RPMI8226 (cell line): Measurements from ENCODE around the gene C1R.
"Not testable (repeated sequence)": the region's sequence is repeated elsewhere in the genome, so short reads cannot be mapped to it uniquely, and the experiment has no call there.

ENCODE experiments used
- DNase-seq: peaks from one replicate; pipeline ENCODE4 v3.0.0-alpha.2; 2015

Gene C1R

DNA sequence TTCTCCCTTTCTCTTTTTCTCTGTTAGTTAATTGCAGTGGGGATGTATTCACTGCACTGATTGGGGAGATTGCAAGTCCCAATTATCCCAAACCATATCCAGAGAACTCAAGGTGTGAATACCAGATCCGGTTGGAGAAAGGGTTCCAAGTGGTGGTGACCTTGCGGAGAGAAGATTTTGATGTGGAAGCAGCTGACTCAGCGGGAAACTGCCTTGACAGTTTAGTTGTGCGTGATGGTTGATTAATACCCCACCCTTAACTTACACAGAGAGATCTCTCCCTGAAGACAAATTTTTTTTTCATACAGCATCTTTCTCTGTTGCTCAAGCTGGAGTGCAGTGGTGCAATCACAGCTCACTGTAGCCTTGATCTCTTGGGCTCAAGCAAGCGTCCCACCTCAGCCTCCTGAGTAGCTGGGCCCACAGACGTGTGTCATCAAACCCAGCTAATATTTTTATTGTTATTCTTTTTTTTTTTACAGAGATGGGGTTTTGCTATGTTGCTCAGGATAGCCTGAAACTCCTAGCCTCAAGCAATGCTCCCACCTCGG is 27.1 kb downstream of the C1R start:
- DNase-seq, result no peak

DNA sequence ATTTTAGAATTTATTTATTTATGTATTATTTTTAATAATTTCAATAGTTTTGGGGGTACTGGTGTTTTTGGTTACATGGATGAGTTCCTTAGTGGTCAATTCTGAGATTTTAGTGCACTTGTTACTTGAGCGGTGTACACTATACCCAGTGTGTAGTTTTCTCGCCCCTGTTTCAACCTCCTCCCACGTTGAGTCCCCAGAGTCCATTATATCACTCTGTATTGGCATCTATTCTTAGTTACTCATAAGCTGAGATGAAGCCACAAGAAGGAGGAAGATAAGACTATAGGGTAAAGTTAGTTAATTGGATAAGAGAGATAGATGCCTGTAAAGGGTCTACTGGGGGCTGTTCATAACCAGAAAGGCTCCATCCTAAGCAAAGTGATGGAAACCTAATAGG is 27.7 kb downstream of the C1R start:
- DNase-seq, result no peak

DNA sequence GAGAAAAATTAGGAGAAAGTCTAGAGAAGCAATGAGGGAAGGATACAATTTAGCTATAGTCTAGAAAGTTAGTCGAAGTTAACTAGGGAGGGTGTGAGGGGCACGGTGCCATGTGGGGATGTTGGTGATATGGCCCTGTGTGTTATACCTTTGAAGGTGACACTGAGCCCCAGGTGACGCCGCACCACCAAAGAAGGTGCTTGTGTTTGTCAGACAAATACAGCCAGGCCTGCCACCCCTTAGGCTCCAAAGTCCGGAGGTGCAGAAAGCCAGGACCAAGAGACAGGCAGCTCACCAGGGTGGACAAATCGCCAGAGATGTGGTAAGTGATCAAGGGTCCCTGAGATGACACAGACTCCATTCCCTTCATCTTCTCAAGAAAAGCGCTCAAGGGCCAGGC is 30.6 kb downstream of the C1R start:
- no peak for DNase-seq

DNA sequence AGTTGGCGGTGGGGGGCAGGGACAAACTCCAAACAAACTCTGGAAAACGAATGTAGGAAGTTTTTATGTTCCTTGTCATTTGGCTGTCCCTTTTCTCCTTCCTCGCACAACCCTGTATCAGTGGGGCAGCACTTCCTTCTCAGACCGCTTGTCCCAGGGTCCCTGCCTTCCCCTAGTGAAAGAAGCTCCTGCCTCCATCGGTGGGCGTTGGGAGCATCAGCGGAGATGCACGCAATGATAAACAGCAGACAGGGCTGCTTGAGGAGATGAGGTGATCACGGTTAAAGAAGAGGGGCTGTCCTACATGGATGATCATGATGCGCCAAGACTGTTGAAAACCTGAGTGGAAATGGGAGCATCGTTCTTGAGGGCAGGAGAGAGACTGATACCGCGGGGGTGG is 31.1 kb downstream of the C1R start:
- DNase-seq, result no peak

DNA sequence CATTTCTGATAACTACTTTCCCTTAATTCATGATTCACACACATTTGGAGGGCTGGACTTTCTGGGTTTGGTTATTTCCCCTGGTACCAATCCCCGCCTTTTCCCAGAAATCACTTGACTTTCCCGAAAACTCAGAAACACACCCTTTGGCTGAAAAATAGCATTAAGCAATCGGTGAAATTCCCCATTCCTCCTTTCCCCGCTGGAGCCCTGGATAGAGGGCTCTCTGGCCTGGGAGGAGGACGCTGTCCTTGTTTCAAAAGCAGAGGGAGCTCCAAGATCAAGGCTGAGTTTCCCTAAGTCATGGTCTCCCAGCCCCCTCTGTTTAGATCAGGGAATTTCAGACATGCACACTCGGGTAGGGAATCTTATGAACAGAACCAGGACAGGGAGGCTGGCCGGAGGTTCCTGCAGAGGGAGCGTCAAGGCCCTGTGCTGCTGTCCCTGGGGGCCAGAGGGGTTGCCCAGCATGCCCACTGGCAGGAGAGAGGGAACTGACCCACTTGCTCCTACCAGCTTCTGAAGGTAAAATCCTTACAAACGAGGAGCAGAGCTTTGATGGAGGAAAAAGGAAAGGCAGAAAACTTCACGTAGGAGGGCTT is 31.8 kb downstream of the C1R start, which contains the start of gene C1S:
C1S (plus strand) TSS at position 366 of the 602 bp plus-strand sequence. CDS start 1,195 bp downstream, outside the sequence.
- DNase-seq, result no peak

DNA sequence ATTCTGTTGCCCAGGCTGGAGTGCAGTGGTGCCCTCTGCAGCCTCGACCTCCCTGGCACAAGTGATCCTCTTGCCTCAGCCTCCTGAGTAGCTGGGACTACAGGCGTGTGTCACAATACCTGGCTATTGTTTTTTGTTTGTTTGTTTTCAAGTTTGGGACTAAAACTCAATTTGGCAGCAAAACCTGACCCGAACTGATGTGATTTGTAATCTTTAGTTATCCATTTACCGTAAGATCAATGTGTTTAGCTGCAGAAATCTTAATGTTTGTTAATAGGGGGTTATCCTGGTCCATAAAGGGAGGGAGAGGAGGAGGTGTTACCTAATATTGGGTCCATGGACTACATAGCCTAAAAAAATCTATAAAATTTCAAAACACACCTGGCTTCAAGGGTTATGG is 32.5 kb downstream of the C1R start:
- DNase-seq, result no peak

DNA sequence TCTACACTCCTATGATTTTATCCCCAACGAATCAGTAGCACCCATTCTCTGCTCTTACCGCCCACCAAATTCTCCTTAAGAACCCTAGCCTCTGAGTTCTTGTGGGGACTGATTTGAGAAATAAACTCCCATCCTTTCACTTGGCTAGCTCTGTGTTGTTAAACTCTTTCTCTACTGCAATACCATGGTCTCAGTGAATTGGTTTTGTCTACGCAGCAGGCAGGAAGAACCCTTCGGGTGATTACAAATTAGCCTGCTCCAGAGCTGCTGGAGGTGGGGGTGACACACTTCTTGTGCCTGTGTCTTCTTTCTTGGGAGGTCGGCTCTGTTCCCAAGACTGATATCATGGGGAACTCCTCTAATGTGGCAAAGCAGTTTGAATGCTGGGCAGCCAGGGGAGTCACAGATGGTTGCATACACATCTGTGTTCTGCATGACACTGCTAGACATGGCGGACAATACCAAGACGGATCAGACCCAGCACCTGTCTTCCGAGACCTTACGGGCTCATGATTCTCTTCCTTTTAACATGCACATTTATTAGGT is 33.3 kb downstream of the C1R start:
- DNase-seq, result no peak

DNA sequence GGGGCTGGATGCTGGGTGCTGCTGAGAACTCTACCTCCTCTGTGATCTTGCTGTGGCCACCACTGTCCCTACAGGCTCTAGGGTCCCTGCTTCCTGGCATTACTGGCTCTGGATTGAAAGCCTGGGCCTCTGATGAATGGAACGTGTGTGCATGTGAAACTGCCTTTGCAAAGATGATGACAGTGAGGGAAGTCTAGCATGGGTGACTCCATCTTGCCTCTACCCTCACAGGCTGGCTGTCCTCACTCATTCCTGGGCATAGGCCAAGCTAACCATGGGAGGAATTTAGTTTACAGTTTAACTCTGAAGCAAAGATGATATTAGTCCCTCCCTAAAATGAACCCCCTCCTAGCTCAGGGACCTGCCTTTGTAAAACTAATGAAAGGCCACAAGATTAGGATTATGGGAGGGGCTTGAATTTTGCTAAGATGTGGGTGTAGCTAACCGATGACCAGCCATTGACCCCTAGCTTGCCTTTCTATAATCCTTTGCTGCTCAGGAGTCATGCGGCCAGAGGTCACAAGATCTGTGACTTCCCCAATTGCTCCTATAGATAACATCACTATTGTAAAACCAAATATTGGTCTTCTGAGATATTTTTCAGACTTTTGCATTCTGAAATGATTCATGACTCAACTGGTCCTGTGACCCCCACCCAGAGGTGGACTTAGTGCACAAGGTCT is 33.9 kb downstream of the C1R start:
- no peak for DNase-seq

DNA sequence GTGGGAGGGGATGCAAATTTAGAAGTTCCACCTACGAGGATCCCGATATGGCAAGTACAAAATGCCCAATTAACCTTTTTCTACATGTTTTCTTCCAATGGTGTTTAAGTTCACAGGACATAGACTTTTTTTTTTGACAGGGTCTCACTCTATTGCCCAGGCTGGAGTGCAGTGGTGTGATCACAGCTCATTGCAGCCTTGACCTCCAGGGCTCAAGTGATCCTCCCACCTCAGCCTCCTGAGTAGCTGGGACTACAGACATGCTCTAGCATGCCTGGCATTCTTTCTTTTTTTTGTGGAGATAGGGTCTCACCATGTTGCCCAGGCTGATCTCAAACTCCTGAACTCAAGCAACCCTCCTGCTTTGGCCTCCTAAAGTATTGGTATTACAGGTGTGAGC is 36.5 kb downstream of the C1R start:
- DNase-seq, result not testable (repeated sequence)

DNA sequence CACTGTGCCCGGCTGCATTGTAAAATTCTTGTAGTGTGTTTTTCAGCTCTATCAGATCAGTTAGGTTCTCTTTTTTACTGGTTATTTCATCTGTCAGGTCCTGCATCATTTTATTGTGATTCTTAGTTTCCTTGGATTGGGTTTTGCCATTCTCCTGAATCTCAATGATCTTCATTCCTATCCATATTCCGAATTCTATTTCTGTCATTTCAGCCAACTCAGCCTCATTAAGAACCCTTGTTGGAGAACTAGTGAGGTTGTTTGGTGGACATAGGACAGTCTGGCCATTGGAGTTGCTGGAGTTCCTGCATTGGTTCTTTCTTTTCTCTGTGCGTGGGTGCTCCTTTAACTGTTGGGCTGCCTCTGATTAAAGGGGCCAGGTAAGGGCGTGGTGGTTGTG is 37.3 kb downstream of the C1R start:
- DNase-seq, result no peak

DNA sequence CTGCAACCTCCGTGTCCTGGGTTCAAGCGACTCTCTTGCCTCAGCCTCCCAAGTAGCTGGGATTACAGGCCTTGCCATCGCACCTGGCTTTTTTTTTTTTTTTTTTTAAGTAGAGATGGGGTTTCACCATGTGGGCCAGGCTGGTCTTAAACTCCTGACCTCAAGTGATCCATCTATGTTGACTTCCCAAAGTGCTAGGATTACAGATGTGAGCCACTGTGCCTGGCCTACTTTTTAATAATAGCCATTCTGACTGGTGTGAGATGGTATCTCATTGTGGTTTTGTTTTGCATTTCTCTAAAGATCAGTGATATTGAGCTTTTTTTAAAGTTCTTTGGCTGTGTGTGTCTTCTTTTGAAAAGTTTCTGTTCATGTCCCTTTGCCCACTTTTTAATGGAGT is 42.3 kb downstream of the C1R start:
- not testable (repeated sequence) for DNase-seq

DNA sequence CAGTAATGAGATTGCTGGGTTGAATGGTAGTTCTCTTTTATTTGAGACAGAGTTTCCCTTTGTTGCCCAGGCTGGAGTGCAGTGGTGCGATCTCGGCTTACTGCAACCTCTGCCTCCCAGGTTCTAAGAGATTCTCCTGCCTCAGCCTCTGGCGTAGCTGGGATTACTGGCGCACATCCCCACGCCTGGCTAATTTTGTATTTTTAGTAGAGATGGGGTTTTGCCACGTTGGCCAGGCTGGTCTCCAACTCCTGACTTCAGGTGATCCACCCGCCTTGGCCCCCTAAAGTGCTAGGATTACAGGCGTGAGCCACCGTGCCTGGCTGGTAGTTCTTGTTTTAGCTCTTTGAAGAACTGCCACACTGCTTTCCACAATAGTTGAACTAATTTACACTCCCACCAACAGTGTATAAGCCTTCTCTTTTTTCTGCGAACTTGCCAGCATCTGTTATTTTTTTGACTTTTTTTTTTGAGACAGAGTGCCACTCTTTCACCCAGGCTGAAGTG is 42.7 kb downstream of the C1R start:
- DNase-seq, result not testable (repeated sequence)

DNA sequence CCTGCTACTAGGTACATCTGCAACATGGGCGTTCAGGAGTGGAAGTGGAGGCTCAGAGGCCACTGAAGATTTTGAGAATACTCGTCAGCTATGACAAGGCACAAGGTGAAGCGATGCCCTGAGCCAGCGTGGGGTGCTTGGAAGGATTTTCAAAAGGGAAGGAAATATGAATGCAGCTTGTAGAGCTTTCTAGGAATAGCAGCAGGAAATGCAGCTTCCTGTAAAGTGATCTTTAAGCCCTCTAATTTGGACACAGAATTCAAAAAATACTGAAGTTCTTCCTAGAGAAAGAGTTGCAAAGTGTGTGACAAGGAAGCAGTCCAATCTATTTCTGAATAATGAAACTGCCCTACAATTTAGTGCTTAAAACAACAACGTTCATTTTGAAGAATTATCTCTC is 44.9 kb downstream of the C1R start:
- DNase-seq, result no peak

DNA sequence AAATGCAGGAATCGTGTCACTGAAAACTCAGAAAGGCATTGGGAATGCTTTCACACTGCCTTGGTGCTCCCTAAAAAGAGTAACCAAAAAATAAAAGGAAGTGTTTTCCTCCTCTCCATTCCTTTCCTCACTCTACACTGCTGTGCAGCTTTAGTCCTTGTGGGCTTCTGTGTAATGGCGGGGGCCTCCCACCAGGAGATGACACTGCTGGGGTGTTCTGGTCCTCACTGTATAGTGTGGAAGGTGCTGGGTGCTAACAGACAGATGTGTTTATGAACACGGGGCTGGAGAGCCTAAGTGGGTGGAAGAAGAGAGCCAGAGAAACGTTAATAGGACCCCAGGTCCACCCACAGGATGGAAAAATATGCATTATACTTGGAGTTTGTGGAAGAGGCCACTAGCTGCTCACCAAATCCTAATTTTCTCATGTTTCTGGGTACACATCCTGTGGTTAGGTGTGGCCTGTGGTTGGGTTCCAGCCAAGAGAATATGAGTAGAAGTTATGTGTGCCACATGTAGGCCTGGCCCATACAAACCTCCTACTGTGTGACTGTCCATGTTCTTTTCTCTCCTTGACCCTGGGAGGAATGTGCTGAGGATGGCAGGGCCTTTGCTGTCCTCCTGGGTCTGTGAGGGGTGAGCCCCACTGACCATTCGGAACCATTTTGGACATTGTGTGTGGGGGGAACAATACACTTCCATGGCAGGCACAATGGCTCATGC is 45.7 kb downstream of the C1R start:
- DNase-seq, result no peak

DNA sequence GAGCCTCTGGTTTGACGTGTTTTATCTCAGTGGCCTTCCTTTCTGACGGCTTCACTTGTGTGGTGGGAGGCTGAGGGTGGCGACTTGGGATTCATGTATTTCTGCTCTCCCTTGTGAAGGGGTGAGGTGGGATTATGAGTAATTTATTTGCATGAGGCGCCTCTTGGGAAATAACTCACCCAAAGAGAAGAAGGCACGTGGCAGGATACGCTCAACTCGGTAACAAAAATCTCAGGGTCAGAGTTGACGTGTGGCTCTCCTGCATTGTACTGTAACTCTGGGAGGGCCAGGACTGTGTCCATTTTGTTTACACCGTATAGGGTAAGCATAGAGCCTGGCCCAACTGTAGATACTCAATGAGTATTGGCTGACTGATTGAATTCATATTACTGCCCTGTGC is 46.3 kb downstream of the C1R start:
- DNase-seq, result no peak

DNA sequence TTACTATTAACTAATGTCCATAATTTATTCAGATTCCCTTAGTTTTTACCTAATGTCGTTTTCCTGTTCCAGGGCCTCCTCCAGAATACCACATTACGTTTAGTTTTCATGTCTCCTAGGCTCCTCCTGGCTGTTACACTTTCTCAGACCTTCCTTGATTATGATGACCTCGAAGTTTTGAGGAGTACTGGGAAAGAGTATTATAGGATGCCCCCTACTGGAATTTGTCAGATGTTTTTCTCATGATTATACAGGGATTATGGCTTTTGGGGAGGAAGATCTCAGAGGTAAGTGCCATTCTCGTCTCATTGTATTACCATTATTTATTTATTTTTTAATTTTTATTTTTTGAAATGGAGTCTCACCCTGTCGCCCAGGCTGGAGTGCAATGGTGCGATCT is 49.4 kb downstream of the C1R start:
- DNase-seq, result peak; percentile 32

DNA sequence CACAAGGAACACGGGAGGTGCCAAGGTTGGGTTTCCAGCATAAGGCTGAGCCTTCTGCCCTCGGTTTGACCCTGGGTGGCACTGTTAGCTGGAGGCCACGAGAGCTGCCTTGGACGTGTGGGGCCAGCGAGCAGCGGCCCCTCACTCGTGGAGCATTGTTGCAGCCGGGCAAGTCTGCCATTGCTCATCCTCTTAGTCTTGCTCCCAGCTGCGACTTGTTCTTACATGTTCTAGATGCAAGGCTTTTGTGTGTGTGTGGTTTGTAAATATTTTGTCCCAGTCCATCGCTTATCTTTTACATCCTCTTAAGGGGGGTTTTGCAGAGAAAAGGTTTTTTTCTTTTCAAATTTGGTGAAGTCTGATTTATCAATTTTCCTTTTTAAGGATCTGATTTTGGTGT is 52.8 kb downstream of the C1R start:
- no peak for DNase-seq

DNA sequence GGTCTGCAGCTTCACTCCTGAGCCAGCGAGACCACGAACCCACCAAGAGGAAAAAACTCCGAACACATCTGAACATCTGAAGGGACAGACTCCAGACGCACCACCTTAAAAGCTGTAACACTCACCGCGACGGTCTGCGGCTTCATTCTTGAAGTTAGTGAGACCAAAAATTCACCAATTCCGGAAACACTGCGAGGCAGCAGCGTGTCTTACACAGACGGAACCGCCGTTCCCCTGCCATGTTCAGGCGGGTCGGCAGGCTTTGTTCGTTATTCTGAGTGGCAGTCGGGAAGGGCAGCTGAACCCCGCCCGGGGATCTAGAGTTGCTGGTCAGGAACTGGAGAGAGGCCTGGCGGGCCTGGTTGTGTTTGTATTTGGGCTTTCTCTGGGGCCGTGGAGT is 53.7 kb downstream of the C1R start:
- no peak for DNase-seq

DNA sequence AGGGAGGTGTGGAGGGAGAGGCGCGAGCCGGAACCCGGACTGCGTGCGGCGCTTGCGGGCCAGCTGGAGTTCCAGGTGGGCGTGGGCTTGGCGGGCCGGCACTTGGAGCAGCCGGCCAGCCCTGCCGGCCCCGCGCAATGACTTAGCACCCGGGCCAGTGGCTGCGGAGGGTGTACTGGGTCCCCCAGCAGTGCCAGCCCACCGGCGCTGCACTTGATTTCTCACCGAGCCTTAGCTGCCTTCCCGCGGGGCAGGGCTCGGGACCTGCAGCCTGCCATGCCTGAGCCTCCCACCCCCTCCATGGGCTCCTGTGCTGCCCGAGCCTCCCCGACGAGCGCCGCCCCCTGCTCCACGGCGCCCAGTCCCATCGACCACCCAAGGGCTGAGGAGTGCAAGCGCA is 54.8 kb downstream of the C1R start:
- DNase-seq, result not testable (repeated sequence)

DNA sequence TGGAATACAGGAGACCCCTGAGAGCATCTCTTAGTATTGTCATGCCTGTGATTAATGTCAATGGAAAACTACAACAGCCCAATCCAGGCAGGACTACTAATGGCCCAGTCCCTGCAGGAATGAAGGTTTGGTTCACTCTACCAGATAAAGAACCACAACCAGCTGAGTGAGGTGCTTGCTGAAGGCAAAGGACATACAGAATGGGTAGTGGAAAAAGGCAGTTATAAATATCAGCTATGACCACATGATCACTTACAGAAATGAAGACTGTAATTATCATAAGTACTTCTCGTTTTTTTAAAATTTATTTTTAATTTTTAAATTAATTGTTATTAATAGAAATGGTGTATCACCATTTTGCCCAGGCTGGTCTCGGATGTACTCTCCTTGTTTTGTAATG is 56.8 kb downstream of the C1R start:
- DNase-seq, result no peak

DNA sequence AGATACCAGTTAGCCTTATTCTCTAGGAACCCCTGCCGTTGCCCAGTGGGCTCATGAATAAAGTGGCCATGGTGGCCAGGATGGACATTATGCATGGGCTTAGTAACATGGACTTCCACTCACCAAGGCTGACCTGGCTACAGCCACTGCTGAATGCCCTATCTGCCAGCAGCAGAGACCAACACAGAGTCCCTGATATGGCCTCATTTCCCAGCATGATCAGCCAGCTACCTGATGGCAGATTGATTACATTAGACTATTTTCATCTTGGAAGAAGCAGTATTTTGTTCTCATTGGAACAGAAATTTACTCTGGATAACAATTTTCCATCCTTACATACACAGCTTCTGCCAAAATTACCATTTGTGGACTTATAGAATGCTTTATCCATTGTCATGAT is 57.8 kb downstream of the C1R start:
- no peak for DNase-seq

DNA sequence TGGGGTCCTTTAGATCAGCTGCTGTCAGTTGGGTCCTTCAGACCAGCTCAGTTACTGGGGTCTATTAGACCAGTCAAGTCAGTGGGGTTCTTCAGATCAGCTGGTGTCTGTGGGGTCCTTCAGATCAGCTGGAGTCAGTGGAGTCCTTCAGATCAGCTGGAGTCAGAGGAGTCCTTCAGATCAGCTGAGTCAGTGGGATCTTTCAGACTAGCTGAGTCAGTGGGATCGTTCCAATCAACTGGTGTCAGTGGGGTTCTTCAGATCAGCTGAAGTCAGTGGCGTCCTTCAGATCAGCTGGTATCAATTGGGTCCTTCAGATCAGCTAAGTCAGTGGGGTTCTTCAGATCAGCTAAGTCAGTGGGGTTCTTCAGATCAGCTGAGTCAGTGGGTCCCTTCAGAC is 59.3 kb downstream of the C1R start:
- no peak for DNase-seq

DNA sequence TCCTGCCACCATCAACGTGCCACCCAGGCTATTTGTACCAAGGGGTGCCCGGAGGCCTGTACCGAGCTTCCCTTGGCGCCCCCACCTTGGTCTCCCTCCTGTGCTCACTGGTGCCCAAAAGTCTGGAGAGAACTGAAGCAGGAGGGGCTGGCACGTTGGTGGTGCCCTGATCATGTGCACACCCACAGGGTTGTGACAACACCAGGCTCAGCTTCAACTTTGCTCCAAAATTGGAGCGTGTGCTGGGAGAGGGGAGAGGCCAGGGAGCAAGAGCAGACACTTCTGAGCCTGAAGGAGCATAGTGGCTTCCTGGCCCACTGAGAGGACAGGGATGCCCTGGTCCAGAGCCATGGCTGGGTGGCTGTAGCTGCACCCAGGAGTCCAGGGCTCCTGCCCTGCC is 60.9 kb downstream of the C1R start:
- DNase-seq, result no peak
